Nephron progenitor cell (in vitro differentiated cells): Measurements from ENCODE around the gene RAP1GDS1.
A peak's percentile ranks its signal among the peaks of the same experiment; 100 is the strongest.

Experiments
- DNase-seq: peaks from one replicate; pipeline ENCODE4 v3.0.0; 2021
- H3K27ac Mint-ChIP-seq: 2 replicates; pipeline ENCODE4 v1.8.0; 2021; ENCODE audit warnings: mild to moderate bottlenecking, moderate library complexity, mixed read lengths
- H3K27me3 Mint-ChIP-seq: 2 replicates; pipeline ENCODE4 v1.8.0; 2021; ENCODE audit warnings: mild to moderate bottlenecking, low read depth, mixed read lengths; ENCODE audit not compliant: poor library complexity
- H3K36me3 Mint-ChIP-seq: 2 replicates; pipeline ENCODE4 v1.8.0; 2021; ENCODE audit warnings: low read depth, mixed read lengths
- H3K4me1 Mint-ChIP-seq: 2 replicates; pipeline ENCODE4 v1.8.0; 2021; ENCODE audit warnings: mixed read lengths
- H3K4me3 Mint-ChIP-seq: 2 replicates; pipeline ENCODE4 v1.8.0; 2021; ENCODE audit warnings: mild to moderate bottlenecking, moderate library complexity, mixed read lengths
- H3K9me3 Mint-ChIP-seq: 2 replicates; pipeline ENCODE4 v1.8.0; 2021; ENCODE audit warnings: mild to moderate bottlenecking, moderate library complexity, mixed read lengths
- TF ChIP-seq, protein P1 (sequence below): fragments of 200-600 bp; sonication (generic); IDR thresholded peaks from 2 replicates; pipeline ENCODE4 v1.5.0; 2021; ENCODE audit warnings: antibody characterized with exemption

Gene RAP1GDS1

DNA sequence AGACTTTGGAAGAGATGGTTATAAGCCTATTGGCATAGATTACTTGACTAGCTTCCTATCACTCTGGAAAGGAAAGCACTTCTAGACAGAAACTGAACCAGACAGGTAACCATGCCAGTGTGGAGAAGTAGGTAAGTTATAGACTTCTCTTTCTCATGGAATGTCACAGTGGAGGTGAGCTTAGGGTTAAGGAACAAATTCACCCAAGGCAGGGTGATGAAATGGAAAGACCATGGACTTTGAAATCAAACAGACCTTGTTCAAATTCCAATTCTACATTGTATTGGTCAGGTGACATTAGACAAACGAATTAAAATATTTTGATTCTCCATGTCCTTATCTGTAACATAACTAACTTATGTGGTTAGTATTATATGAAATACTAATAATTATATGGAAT is 7.7 kb upstream of the RAP1GDS1 start:
- no peak for DNase-seq
- H3K36me3 Mint-ChIP-seq, result no peaks in the 10 kb centered on the region
- no peak overlapping the region for H3K4me3 Mint-ChIP-seq
- H3K4me1 Mint-ChIP-seq, result peaks cover 6% of the 10 kb centered on the region
- TF ChIP-seq, protein P1, sequence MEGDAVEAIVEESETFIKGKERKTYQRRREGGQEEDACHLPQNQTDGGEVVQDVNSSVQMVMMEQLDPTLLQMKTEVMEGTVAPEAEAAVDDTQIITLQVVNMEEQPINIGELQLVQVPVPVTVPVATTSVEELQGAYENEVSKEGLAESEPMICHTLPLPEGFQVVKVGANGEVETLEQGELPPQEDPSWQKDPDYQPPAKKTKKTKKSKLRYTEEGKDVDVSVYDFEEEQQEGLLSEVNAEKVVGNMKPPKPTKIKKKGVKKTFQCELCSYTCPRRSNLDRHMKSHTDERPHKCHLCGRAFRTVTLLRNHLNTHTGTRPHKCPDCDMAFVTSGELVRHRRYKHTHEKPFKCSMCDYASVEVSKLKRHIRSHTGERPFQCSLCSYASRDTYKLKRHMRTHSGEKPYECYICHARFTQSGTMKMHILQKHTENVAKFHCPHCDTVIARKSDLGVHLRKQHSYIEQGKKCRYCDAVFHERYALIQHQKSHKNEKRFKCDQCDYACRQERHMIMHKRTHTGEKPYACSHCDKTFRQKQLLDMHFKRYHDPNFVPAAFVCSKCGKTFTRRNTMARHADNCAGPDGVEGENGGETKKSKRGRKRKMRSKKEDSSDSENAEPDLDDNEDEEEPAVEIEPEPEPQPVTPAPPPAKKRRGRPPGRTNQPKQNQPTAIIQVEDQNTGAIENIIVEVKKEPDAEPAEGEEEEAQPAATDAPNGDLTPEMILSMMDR, result no peak
- no peaks in the 10 kb centered on the region for H3K9me3 Mint-ChIP-seq
- peaks cover 2% of the 10 kb centered on the region for H3K27me3 Mint-ChIP-seq
- no peak overlapping the region for H3K27ac Mint-ChIP-seq

DNA sequence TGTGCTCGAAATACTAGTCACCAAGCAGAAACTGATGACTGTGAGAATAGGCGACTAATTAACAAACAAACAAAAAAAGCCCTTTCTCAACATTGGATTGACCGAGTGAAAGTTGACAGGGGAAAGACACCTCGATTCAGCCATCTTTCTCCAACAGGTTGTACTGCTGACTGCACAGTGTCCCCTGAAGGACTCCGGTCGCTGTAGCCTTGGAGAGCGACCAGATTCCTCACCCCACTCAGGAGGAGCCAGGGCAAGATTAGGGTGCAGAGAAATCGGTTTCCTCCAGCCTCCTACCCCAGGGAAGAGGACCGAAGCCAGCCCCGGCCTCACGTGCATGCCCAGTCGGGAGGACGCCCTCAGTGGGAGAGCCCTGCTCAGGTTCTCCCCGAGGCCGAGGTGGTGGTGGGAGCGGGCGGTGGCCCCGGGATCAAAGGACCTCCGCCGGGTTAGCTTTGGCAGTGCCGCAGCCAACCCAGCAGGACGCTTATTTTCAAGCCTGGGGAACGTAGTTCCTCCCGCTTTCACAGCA is 1.1 kb upstream of the RAP1GDS1 start:
- Mint-ChIP-seq H3K4me3 (peak overlapping the region; percentile 96), H3K27ac (peak overlapping the region; percentile 99), H3K36me3 (peaks cover 8% of the 10 kb centered on the region), H3K9me3 (no peaks in the 10 kb centered on the region), H3K27me3 (peaks cover 2% of the 10 kb centered on the region), H3K4me1 (peaks cover 32% of the 10 kb centered on the region)
- peak; percentile 63 for DNase-seq
- TF ChIP-seq, protein P1, result no peak

DNA sequence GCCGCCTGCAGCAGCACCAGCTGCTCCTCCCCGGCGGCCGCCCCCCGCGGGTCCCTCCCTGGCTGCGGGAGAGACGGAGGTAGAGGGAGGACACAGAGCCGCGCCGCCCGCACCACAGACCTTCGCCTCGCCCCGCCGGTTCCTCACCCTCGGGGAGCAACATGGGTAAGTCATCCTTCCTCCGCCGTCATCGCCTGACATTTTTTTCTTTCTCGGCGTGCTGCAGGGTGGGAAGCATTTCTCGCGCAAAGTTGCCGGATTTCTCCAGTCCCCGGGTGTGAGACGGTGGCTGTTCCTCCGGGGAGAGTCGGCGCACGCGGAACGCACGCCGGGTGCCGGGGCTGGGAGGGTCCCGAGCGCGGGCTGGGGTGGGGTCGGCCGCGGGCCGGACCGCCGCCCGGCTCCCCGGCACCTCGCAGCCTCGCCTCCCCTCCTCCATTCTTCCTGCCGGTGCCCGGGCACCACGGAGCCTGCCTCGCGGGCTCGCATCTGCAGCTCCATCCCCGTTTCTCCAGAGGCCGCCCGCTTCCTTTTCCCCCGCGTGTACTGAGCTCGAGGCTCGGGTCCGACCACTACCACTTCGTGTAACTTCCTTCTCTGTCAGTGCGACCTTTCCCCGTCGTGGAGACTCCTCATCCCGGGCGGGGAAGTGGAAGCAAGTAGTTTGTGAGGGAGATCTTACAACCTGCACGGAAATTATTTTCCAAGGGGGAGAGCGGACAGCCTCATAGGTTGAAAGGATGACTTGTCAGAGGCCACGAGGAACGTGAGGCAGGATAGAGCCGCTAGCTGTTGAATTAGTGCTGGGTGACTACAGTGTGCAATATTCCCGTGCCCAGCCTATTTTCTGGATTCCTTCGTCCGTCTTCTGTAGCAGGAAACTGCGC is 464 bp downstream of the RAP1GDS1 start:
- H3K36me3 Mint-ChIP-seq, result peaks cover 10% of the 10 kb centered on the region
- H3K27me3 Mint-ChIP-seq, result peaks cover 2% of the 10 kb centered on the region
- no peak for DNase-seq
- peak overlapping the region; percentile 98 for H3K4me3 Mint-ChIP-seq
- H3K27ac Mint-ChIP-seq, result peak overlapping the region; percentile 94
- TF ChIP-seq, protein P1, result no peak
- peaks cover 32% of the 10 kb centered on the region for H3K4me1 Mint-ChIP-seq
- no peaks in the 10 kb centered on the region for H3K9me3 Mint-ChIP-seq

DNA sequence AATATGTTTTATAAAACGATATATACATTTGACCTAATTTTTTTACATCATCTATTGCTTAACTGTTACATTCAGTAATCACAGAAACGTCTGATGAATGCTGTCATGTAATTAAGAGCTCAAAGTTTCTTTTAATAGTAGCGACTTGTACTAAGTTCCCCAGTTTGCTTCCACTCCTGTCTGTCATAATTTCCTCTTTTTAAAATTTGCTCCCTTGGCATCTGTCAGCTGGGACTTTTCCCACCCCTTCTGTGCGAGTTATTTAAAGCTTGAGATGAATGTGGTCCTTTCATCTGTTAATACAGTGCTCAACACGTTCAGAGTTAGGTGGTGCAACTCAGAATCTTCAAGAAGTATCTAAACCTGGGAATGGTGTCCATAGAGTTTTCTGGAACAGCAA is 1.2 kb downstream of the RAP1GDS1 start:
- H3K4me1 Mint-ChIP-seq, result peaks cover 32% of the 10 kb centered on the region
- peak overlapping the region; percentile 98 for H3K4me3 Mint-ChIP-seq
- H3K27me3 Mint-ChIP-seq, result peaks cover 2% of the 10 kb centered on the region
- DNase-seq, result no peak
- H3K27ac Mint-ChIP-seq, result peak overlapping the region; percentile 94
- TF ChIP-seq, protein P1, result no peak
- H3K9me3 Mint-ChIP-seq, result peaks cover 6% of the 10 kb centered on the region
- H3K36me3 Mint-ChIP-seq, result peaks cover 18% of the 10 kb centered on the region

DNA sequence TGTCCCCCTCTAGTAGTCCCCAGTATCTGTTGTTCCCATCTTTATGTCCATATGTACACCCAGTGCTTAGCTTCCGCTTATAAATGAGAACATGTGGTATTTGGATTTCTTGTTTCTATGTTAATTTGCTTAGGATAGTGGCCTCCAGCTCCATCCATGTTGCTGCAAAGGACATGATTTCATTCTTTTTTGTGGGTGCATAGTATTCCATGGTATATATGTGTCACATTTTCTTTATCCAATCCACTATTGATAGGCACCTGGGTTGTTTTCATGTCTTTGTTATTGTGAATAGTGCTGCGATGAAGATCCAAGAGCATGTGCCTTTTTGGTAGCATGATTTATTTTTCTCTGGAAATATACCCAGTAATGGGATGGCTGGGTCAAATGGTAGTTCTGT is 6.3 kb downstream of the RAP1GDS1 start:
- Mint-ChIP-seq H3K27ac (no peak overlapping the region), H3K4me1 (peaks cover 5% of the 10 kb centered on the region), H3K36me3 (peaks cover 61% of the 10 kb centered on the region), H3K4me3 (no peak overlapping the region), H3K27me3 (no peaks in the 10 kb centered on the region), H3K9me3 (peaks cover 46% of the 10 kb centered on the region)
- no peak for DNase-seq
- TF ChIP-seq, protein P1, result no peak
